Measurements from ENCODE around the gene MAGEA2.
"Not testable (repeated sequence)": the region's sequence is repeated elsewhere in the genome, so short reads cannot be mapped to it uniquely, and the experiment has no call there.

- TF ChIP-seq, protein P1, sequence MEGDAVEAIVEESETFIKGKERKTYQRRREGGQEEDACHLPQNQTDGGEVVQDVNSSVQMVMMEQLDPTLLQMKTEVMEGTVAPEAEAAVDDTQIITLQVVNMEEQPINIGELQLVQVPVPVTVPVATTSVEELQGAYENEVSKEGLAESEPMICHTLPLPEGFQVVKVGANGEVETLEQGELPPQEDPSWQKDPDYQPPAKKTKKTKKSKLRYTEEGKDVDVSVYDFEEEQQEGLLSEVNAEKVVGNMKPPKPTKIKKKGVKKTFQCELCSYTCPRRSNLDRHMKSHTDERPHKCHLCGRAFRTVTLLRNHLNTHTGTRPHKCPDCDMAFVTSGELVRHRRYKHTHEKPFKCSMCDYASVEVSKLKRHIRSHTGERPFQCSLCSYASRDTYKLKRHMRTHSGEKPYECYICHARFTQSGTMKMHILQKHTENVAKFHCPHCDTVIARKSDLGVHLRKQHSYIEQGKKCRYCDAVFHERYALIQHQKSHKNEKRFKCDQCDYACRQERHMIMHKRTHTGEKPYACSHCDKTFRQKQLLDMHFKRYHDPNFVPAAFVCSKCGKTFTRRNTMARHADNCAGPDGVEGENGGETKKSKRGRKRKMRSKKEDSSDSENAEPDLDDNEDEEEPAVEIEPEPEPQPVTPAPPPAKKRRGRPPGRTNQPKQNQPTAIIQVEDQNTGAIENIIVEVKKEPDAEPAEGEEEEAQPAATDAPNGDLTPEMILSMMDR (IDR thresholded peaks at IDR 0.05): not testable (repeated sequence)
- TF ChIP-seq POLR2A (IDR thresholded peaks at IDR 0.05): not testable (repeated sequence)
These were observed 53.3 kb downstream of the MAGEA2 start for GRCh38 chrX:152700390-152700789.
